HG03432 (cell line): ENCODE results near the gene CETP.
"Not testable (repeated sequence)": the region's sequence is repeated elsewhere in the genome, so short reads cannot be mapped to it uniquely, and the experiment has no call there.

Source experiments
- ATAC-seq: cut with Tn5 transposase; IDR thresholded peaks from one replicate; pipeline ENCODE4 v1.9.1; 2021; ENCODE audit warnings: mild to moderate bottlenecking, moderate library complexity; ENCODE audit not compliant: unreplicated experiment

Gene CETP

GRCh38 chr16:56980792-56981724 is 19.3 kb downstream of the CETP start:
- ATAC-seq = peak; percentile 58

- no peak for ATAC-seq
Measured at GRCh38 chr16:56981729-56982271, 20.1 kb downstream of the CETP start.

- ATAC-seq = no peak
Measured at GRCh38 chr16:56982695-56983094, 20.9 kb downstream of the CETP start.

- no peak for ATAC-seq
Measured at GRCh38 chr16:56983211-56983751, 21.5 kb downstream of the CETP start.

GRCh38 chr16:56984639-56985038 is 22.9 kb downstream of the CETP start:
- no peak for ATAC-seq

GRCh38 chr16:56985288-56985961 is 23.7 kb downstream of the CETP start:
- ATAC-seq = no peak

- ATAC-seq = no peak
Measured at GRCh38 chr16:56985962-56986360, 24.2 kb downstream of the CETP start.

GRCh38 chr16:56986361-56986760 is 24.6 kb downstream of the CETP start:
- no peak for ATAC-seq

GRCh38 chr16:56986908-56987307 is 25.2 kb downstream of the CETP start:
- not testable (repeated sequence) for ATAC-seq

- no peak for ATAC-seq
Measured at GRCh38 chr16:56987692-56988091, 25.9 kb downstream of the CETP start.

GRCh38 chr16:56988161-56988947 is 26.6 kb downstream of the CETP start:
- no peak for ATAC-seq

- ATAC-seq = peak; percentile 84
Measured at GRCh38 chr16:56988948-56989945, 27.5 kb downstream of the CETP start, which contains the start of gene NLRC5. Gene NLRC5 (plus strand): TSS chr16:56989557. CDS start chr16:57020713, 31,156 bp downstream.

GRCh38 chr16:56989988-56990387 is 28.2 kb downstream of the CETP start:
- no peak for ATAC-seq

- ATAC-seq = no peak
Measured at GRCh38 chr16:56990407-56991286, 28.9 kb downstream of the CETP start.

GRCh38 chr16:56992431-56992830 is 30.7 kb downstream of the CETP start:
- not testable (repeated sequence) for ATAC-seq

GRCh38 chr16:56993204-56993603 is 31.5 kb downstream of the CETP start:
- no peak for ATAC-seq

GRCh38 chr16:56994311-56994710 is 32.6 kb downstream of the CETP start:
- no peak for ATAC-seq

- ATAC-seq = no peak
Measured at GRCh38 chr16:56995136-56995805, 33.5 kb downstream of the CETP start.
